ENCODE measurements around the gene DPYSL3.

The DPYSL3 gene

GRCh38 chr5:147512659-147513379 lies 3.0 kb upstream of the DPYSL3 start:
- DNase-seq, result no peak

DNA sequence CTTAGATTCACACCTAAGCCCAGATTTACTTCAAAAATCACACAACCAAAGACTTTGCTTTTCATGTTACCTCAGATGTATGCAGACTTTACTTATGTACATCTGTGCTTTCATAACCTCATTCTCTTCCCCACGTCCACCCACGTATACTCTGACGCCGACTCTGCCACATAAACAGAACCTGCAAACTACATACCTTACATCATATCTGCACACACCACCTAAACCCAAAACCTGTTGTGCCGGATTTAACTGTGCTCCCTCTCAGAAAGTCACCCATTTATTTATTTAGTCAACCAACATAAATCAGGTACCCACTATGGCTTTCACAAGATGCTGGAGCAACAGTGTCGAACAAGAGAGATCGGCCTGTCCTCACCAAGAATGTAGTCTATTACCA lies 1.0 kb upstream of the DPYSL3 start:
- no peak for DNase-seq

DNA sequence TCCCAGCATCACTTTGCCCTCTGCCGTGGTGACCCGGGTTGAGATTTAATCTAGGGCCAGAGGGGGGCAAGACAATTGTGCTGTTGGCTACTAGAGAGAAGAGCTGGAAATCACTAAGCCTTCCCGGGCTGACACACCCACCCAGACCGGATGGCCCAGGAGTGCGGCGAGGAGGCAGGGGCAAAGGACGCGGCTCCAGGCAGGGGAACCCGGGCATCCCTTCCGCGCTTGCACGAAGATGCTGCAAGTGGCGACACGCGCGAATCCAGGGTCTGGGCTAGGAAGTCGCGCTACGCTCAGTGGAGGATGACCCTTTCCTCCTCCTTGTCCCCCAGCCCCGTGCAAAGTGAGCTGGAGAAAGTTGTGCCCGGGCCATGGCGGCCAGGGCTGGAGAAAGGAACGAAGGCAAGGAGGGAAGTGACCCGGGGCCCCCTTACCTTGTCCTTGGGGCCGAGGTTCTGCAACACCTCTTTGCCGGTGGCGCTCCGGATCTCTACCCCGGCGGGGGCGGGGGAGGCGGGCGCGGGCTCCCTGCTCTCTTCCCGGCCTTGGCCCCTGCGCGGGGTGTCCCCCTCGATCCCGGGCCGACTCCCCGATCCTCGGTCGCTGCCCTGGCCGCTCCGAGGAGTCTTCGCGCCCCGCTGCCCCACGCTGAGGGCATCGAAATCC lies 693 bp downstream of the DPYSL3 start:
- no peak for DNase-seq

- DNase-seq, result no peak
These were observed 1.2 kb downstream of the DPYSL3 start for GRCh38 chr5:147508711-147509040.

- no peak for DNase-seq
These were observed 2.3 kb downstream of the DPYSL3 start for GRCh38 chr5:147507480-147508126.

DNA sequence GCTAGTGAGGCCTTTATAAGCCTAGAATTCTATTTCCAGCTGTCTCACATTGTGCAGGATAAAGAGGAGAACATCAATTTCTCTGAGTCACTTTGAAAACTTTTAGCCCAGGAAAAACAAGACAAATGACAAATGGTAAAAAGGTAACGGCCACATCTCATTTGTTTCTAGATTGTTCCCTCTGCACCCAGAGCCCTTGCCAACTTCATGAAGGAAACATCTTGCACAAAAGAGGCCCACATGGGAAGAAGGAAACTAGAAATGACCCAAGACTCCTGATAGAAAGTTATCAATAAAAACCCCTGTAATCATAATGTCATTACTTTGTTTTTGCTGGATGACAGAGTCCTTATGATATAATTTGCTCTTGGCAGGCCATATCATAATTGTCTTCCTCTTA lies 5.3 kb downstream of the DPYSL3 start:
- no peak for DNase-seq

GRCh38 chr5:147504011-147504410 lies 5.9 kb downstream of the DPYSL3 start:
- no peak for DNase-seq

GRCh38 chr5:147490989-147491388 lies 18.9 kb downstream of the DPYSL3 start:
- no peak for DNase-seq

GRCh38 chr5:147487031-147487750 lies 22.7 kb downstream of the DPYSL3 start:
- no peak for DNase-seq

- no peak for DNase-seq
These were observed 24.1 kb downstream of the DPYSL3 start for GRCh38 chr5:147485814-147486213.

DNA sequence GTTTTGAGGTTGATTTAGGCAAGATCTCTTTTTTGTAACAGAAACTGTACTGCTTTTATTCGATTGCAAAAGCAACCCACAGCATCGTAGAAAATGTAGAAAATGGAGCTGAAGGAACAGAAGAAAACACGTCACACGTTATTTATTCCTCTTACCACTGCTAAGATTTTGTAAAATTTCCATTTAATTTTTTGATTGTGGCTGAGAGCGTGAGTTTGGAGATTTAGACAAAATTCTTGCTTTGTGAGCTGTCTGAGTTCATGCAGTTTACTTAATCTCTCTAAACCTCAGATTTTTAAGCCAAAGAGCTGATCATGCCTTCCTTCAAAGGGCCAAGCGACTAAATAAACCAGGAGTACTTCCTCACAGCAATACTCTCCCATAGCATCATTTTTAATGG lies 24.8 kb downstream of the DPYSL3 start:
- DNase-seq, result no peak

- no peak for DNase-seq
These were observed 25.2 kb downstream of the DPYSL3 start for GRCh38 chr5:147484708-147485020.

- DNase-seq, result no peak
These were observed 25.7 kb downstream of the DPYSL3 start for GRCh38 chr5:147483961-147484707.

DNA sequence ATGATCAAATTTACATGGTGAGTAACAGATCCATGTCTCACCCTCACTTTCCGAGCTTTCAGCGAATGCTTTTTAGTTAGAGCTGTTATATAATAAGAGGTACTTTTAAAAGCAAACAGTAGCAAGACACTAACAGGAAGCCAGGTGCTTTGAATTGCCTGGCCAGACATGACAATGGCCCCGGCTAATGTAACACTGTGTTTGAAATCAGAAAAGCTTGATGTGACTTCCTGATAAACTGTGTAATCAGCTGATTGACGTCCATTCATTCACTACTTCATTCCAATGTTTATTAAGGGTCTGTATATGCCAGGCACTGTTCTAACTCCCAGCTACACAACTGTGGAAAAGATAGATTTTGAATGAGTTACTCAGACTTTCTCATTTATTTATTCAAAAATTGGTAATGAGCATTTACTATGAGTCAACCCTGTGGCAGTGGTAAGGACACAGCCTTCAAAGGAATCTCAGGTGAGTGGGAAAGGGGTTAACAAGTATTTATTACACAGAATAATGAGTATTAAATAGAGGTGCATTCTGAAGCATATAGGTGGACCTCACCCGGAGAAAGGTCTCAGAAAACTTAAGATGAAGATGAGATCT lies 26.6 kb downstream of the DPYSL3 start:
- DNase-seq, result no peak

DNA sequence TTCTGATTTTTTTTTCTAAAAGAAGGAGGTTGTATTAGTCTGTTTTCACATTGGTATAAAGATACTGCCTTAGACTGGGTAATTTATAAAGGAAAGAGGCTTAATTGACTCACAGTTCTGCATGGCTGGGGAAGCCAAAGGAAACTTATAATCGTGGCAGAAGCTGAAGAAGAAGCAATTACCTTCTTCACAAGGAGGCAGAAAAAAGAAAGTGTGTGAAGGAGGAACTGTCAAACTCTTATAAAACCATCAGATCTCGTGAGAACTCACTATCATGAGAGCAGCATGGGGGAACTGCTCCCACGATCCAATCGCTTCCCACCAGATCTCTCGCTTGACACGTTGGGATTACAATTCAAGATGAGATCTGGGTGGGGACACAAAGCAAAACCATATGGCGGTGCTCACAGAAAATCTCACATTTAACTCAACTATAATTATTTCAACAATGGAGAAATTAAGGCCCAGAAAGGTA lies 27.1 kb downstream of the DPYSL3 start:
- DNase-seq, result no peak

- DNase-seq, result no peak
These were observed 27.8 kb downstream of the DPYSL3 start for GRCh38 chr5:147481874-147482705.

- no peak for DNase-seq
These were observed 28.5 kb downstream of the DPYSL3 start for GRCh38 chr5:147481376-147481775.

GRCh38 chr5:147479949-147480348 lies 29.9 kb downstream of the DPYSL3 start:
- no peak for DNase-seq

DNA sequence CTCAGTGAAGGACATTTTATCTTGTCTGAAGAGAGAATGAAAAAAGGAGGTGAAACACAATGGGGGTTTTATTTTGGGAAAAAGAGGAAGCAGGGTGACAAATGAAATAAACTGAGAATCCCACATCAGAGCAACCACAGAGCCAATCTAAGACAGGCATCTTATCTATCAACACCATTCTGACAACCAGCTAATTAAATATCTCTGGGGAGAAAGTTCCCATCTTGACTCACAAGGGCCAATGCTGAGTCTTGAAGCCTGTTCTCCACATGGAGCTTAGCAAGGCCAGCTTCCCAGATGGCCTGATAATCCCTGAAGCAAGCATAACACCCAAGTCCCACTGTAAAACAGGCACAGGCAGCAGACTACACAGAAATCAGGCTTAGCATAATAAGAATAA lies 30.4 kb downstream of the DPYSL3 start:
- no peak for DNase-seq

- DNase-seq, result no peak
These were observed 35.7 kb downstream of the DPYSL3 start for GRCh38 chr5:147474140-147474539.

GRCh38 chr5:147472664-147473475 lies 37.0 kb downstream of the DPYSL3 start:
- no peak for DNase-seq

All from CD4-positive, alpha-beta T cell treated with Interleukin-17A for 4 hours (primary cell).